Effector memory CD8-positive, alpha-beta T cell (primary cell): ENCODE data around the gene KIT.

Experiments used
- ATAC-seq: fragments of 150-1000 bp; cut with Tn5 transposase; replicated peaks from 2 replicates; pipeline ENCODE4 v1.10.0; 2021; ENCODE audit warnings: mild to moderate bottlenecking, moderate library complexity
- DNase-seq, 3 experiments: peaks; one replicate each; pipeline ENCODE4 v3.0.0; 2021
- H3K27ac Mint-ChIP-seq, 2 donors: one replicate each; pipeline ENCODE4 v1.8.0; 2022; ENCODE audit warnings: mild to moderate bottlenecking in 2 of 2, mixed read lengths in 2 of 2, moderate library complexity in 2 of 2
- H3K27me3 Mint-ChIP-seq, 2 donors: one replicate each; pipeline ENCODE4 v1.8.0; 2022; ENCODE audit warnings: mixed read lengths in 2 of 2
- H3K36me3 Mint-ChIP-seq: one replicate; pipeline ENCODE4 v1.8.0; 2022; ENCODE audit warnings: mild to moderate bottlenecking, moderate library complexity, mixed read lengths; ENCODE audit not compliant: insufficient read depth
- H3K4me1 Mint-ChIP-seq, 2 donors: one replicate each; pipeline ENCODE4 v1.8.0; 2022; ENCODE audit warnings: low read depth in 2 of 2, mixed read lengths in 2 of 2
- H3K4me3 Mint-ChIP-seq, 2 donors: one replicate each; pipeline ENCODE4 v1.8.0; 2022; ENCODE audit warnings: mild to moderate bottlenecking in 2 of 2, mixed read lengths in 2 of 2, moderate library complexity in 2 of 2
- H3K9me3 Mint-ChIP-seq, 2 donors: one replicate each; pipeline ENCODE4 v1.8.0; 2022; ENCODE audit warnings: mixed read lengths in 2 of 2

The KIT gene

GRCh38 chr4:54645830-54646229 is 11.9 kb upstream of the KIT start:
- no peaks in the 10 kb centered on the region for H3K4me1 Mint-ChIP-seq
- H3K9me3 Mint-ChIP-seq, result peaks cover 0 to 3% of the 10 kb centered on the region in 2 donors
- H3K36me3 Mint-ChIP-seq, result peaks cover 3% of the 10 kb centered on the region
- DNase-seq (no peak), ATAC-seq (no peak)
- H3K27me3 Mint-ChIP-seq, result no peaks in the 10 kb centered on the region
- H3K27ac Mint-ChIP-seq, result no peak overlapping the region
- H3K4me3 Mint-ChIP-seq, result no peak overlapping the region

- Mint-ChIP-seq H3K36me3 (peaks cover 3% of the 10 kb centered on the region), H3K27me3 (no peaks in the 10 kb centered on the region), H3K27ac (no peak overlapping the region), H3K9me3 (no peaks in the 10 kb centered on the region), H3K4me1 (no peaks in the 10 kb centered on the region), H3K4me3 (no peak overlapping the region)
- ATAC-seq (no peak), DNase-seq (no peak)
Measured at GRCh38 chr4:54647070-54647469, 10.7 kb upstream of the KIT start.

- Mint-ChIP-seq H3K27me3 (peaks cover 0 to 2% of the 10 kb centered on the region in 2 donors), H3K9me3 (peaks cover 0 to 2% of the 10 kb centered on the region in 2 donors), H3K4me1 (no peaks in the 10 kb centered on the region), H3K36me3 (peaks cover 3% of the 10 kb centered on the region), H3K4me3 (no peak overlapping the region), H3K27ac (no peak overlapping the region)
- DNase-seq (no peak), ATAC-seq (no peak)
Measured at GRCh38 chr4:54651050-54651449, 6.7 kb upstream of the KIT start.

- no peak for DNase-seq
- Mint-ChIP-seq H3K27me3 (peaks cover 23 to 33% of the 10 kb centered on the region in 2 donors), H3K36me3 (peaks cover 8% of the 10 kb centered on the region), H3K9me3 (peaks cover 0 to 2% of the 10 kb centered on the region in 2 donors), H3K4me3 (no peak overlapping the region), H3K4me1 (peaks cover 3 to 8% of the 10 kb centered on the region in 2 donors), H3K27ac (no peak overlapping the region)
- no peak for ATAC-seq
Measured at GRCh38 chr4:54654753-54655152, 3.0 kb upstream of the KIT start.

- Mint-ChIP-seq H3K9me3 (peaks cover 0 to 2% of the 10 kb centered on the region in 2 donors), H3K27me3 (peaks cover 45 to 51% of the 10 kb centered on the region in 2 donors), H3K27ac (no peak overlapping the region), H3K4me1 (peaks cover 3 to 13% of the 10 kb centered on the region in 2 donors), H3K36me3 (peaks cover 8% of the 10 kb centered on the region), H3K4me3 (peak overlapping the region; percentile 45 to 84)
- no peak for ATAC-seq
- DNase-seq, result no peak
Measured at GRCh38 chr4:54657185-54657550, 589 bp upstream of the KIT start.

- peak overlapping the region in 1 of 2 donors; percentile 74 for H3K27ac Mint-ChIP-seq
- peaks cover 45 to 51% of the 10 kb centered on the region in 2 donors for H3K27me3 Mint-ChIP-seq
- H3K9me3 Mint-ChIP-seq, result no peaks in the 10 kb centered on the region
- ATAC-seq (peak; percentile 57), DNase-seq (peak in 2 of 3 experiments; percentile 4 to 18)
- H3K36me3 Mint-ChIP-seq, result peaks cover 8% of the 10 kb centered on the region
- H3K4me1 Mint-ChIP-seq, result peaks cover 3 to 13% of the 10 kb centered on the region in 2 donors
- H3K4me3 Mint-ChIP-seq, result peak overlapping the region; percentile 43 to 84
Measured at GRCh38 chr4:54658252-54659093, 716 bp downstream of the KIT start.

- H3K4me1 Mint-ChIP-seq, result peaks cover 3 to 13% of the 10 kb centered on the region in 2 donors
- H3K9me3 Mint-ChIP-seq, result no peaks in the 10 kb centered on the region
- DNase-seq, result no peak
- peak overlapping the region; percentile 43 to 84 for H3K4me3 Mint-ChIP-seq
- H3K36me3 Mint-ChIP-seq, result peaks cover 8% of the 10 kb centered on the region
- no peak for ATAC-seq
- H3K27me3 Mint-ChIP-seq, result peaks cover 45 to 51% of the 10 kb centered on the region in 2 donors
- no peak overlapping the region for H3K27ac Mint-ChIP-seq
Measured at GRCh38 chr4:54659313-54659712, 1.6 kb downstream of the KIT start.

- H3K4me1 Mint-ChIP-seq, result peaks cover 3 to 13% of the 10 kb centered on the region in 2 donors
- no peak for DNase-seq
- H3K27me3 Mint-ChIP-seq, result peaks cover 45 to 52% of the 10 kb centered on the region in 2 donors
- ATAC-seq, result no peak
- no peak overlapping the region for H3K27ac Mint-ChIP-seq
- H3K4me3 Mint-ChIP-seq, result peak overlapping the region; percentile 43 to 84
- peaks cover 8% of the 10 kb centered on the region for H3K36me3 Mint-ChIP-seq
- H3K9me3 Mint-ChIP-seq, result peaks cover 0 to 1% of the 10 kb centered on the region in 2 donors
Measured at GRCh38 chr4:54659749-54660535, 2.2 kb downstream of the KIT start.

- H3K36me3 Mint-ChIP-seq, result peaks cover 8% of the 10 kb centered on the region
- DNase-seq (no peak), ATAC-seq (no peak)
- peaks cover 3 to 13% of the 10 kb centered on the region in 2 donors for H3K4me1 Mint-ChIP-seq
- H3K4me3 Mint-ChIP-seq, result no peak overlapping the region
- H3K27ac Mint-ChIP-seq, result no peak overlapping the region
- peaks cover 45 to 59% of the 10 kb centered on the region in 2 donors for H3K27me3 Mint-ChIP-seq
- H3K9me3 Mint-ChIP-seq, result peaks cover 0 to 4% of the 10 kb centered on the region in 2 donors
Measured at GRCh38 chr4:54660591-54660990, 2.8 kb downstream of the KIT start.

- DNase-seq, result no peak
- peaks cover 42 to 61% of the 10 kb centered on the region in 2 donors for H3K27me3 Mint-ChIP-seq
- ATAC-seq, result no peak
- H3K27ac Mint-ChIP-seq, result no peak overlapping the region
- peaks cover 8% of the 10 kb centered on the region for H3K36me3 Mint-ChIP-seq
- no peak overlapping the region for H3K4me3 Mint-ChIP-seq
- peaks cover 0 to 4% of the 10 kb centered on the region in 2 donors for H3K9me3 Mint-ChIP-seq
- peaks cover 3 to 13% of the 10 kb centered on the region in 2 donors for H3K4me1 Mint-ChIP-seq
Measured at GRCh38 chr4:54661169-54661568, 3.4 kb downstream of the KIT start.

- no peak overlapping the region for H3K4me3 Mint-ChIP-seq
- peaks cover 0 to 4% of the 10 kb centered on the region in 2 donors for H3K9me3 Mint-ChIP-seq
- H3K27me3 Mint-ChIP-seq, result peaks cover 36 to 56% of the 10 kb centered on the region in 2 donors
- DNase-seq, result no peak
- peaks cover 3 to 13% of the 10 kb centered on the region in 2 donors for H3K4me1 Mint-ChIP-seq
- no peak for ATAC-seq
- peaks cover 8% of the 10 kb centered on the region for H3K36me3 Mint-ChIP-seq
- no peak overlapping the region for H3K27ac Mint-ChIP-seq
Measured at GRCh38 chr4:54661686-54662085, 3.9 kb downstream of the KIT start.

GRCh38 chr4:54662123-54662522 is 4.4 kb downstream of the KIT start:
- H3K36me3 Mint-ChIP-seq, result peaks cover 8% of the 10 kb centered on the region
- no peak overlapping the region for H3K4me3 Mint-ChIP-seq
- DNase-seq (no peak), ATAC-seq (no peak)
- peaks cover 0 to 4% of the 10 kb centered on the region in 2 donors for H3K9me3 Mint-ChIP-seq
- H3K4me1 Mint-ChIP-seq, result peaks cover 3 to 13% of the 10 kb centered on the region in 2 donors
- H3K27ac Mint-ChIP-seq, result no peak overlapping the region
- H3K27me3 Mint-ChIP-seq, result peaks cover 32 to 52% of the 10 kb centered on the region in 2 donors

- ATAC-seq (no peak), DNase-seq (no peak)
- no peak overlapping the region for H3K27ac Mint-ChIP-seq
- peaks cover 3 to 12% of the 10 kb centered on the region in 2 donors for H3K4me1 Mint-ChIP-seq
- H3K27me3 Mint-ChIP-seq, result peaks cover 28 to 44% of the 10 kb centered on the region in 2 donors
- H3K9me3 Mint-ChIP-seq, result peaks cover 0 to 4% of the 10 kb centered on the region in 2 donors
- H3K36me3 Mint-ChIP-seq, result peaks cover 6% of the 10 kb centered on the region
- no peak overlapping the region for H3K4me3 Mint-ChIP-seq
Measured at GRCh38 chr4:54662901-54663585, 5.3 kb downstream of the KIT start.
